ENCODE data around the gene GABRR2. TPM values are rescaled to one million over a fixed set of nuclear protein-coding genes. Genes with fewer than 3 reads are reported as not detected.

Gene GABRR2
- polyA plus RNA-seq, 2 donors = 0.08 to 0.12 TPM

GRCh38 chr6:89330910-89331309, 15.8 kb upstream of the GABRR2 start:
- Histone ChIP-seq H3K36me3 (ENCODE audit: control insufficient read depth in 2 of 2, insufficient read depth in 2 of 2, low read length in 1 of 2) (peaks cover 3 to 7% of the 10 kb centered on the region in 2 donors), H3K4me1 (ENCODE audit: control insufficient read depth in 2 of 2, insufficient read depth in 2 of 2, low read length in 1 of 2) (no peaks in the 10 kb centered on the region), H3K4me3 (ENCODE audit: low read depth in 1 of 2, low read length in 2 of 2) (no peak overlapping the region), H3K9me3 (ENCODE audit: control insufficient read depth in 2 of 2, insufficient read depth in 1 of 2, low read depth in 1 of 2, low read length in 1 of 2) (no peaks in the 10 kb centered on the region), H3K27ac (ENCODE audit: low read depth in 2 of 2, low read length in 1 of 2) (no peak overlapping the region), H3K27me3 (ENCODE audit: control insufficient read depth in 1 of 2, insufficient read depth in 2 of 2, low read length in 2 of 2) (no peaks in the 10 kb centered on the region)
- WGBS, 2 donors = 88 to 100% methylated on average over 1 of the region's 1 CpG

- 94% methylated on average over 1 of the region's 1 CpG for WGBS, 2 donors
- peaks cover 3 to 7% of the 10 kb centered on the region in 2 donors for H3K36me3 ChIP-seq (ENCODE audit: control insufficient read depth in 2 of 2, insufficient read depth in 2 of 2, low read length in 1 of 2)
- H3K27ac ChIP-seq (ENCODE audit: low read depth in 2 of 2, low read length in 1 of 2) = no peak overlapping the region
- no peaks in the 10 kb centered on the region for H3K27me3 ChIP-seq (ENCODE audit: control insufficient read depth in 1 of 2, insufficient read depth in 2 of 2, low read length in 2 of 2)
- no peak overlapping the region for H3K4me3 ChIP-seq (ENCODE audit: low read depth in 1 of 2, low read length in 2 of 2)
- H3K9me3 ChIP-seq (ENCODE audit: control insufficient read depth in 2 of 2, insufficient read depth in 1 of 2, low read depth in 1 of 2, low read length in 1 of 2) = no peaks in the 10 kb centered on the region
- no peaks in the 10 kb centered on the region for H3K4me1 ChIP-seq (ENCODE audit: control insufficient read depth in 2 of 2, insufficient read depth in 2 of 2, low read length in 1 of 2)
Observed at GRCh38 chr6:89328976-89329375, 13.9 kb upstream of the GABRR2 start.

- 82 to 88% methylated on average over 3 of the region's 3 CpGs for WGBS, 2 donors
- H3K36me3 ChIP-seq (ENCODE audit: control insufficient read depth in 2 of 2, insufficient read depth in 2 of 2, low read length in 1 of 2) = peaks cover 0 to 5% of the 10 kb centered on the region in 2 donors
Observed at GRCh38 chr6:89324304-89324703, 9.2 kb upstream of the GABRR2 start.

GRCh38 chr6:89323511-89323971, 8.4 kb upstream of the GABRR2 start:
- no peak overlapping the region for H3K4me3 ChIP-seq (ENCODE audit: low read depth in 1 of 2, low read length in 2 of 2)
- no peaks in the 10 kb centered on the region for H3K4me1 ChIP-seq (ENCODE audit: control insufficient read depth in 2 of 2, insufficient read depth in 2 of 2, low read length in 1 of 2)
- no peaks in the 10 kb centered on the region for H3K27me3 ChIP-seq (ENCODE audit: control insufficient read depth in 1 of 2, insufficient read depth in 2 of 2, low read length in 2 of 2)
- WGBS, 2 donors = 63 to 67% methylated on average over 3 of the region's 3 CpGs
- no peaks in the 10 kb centered on the region for H3K9me3 ChIP-seq (ENCODE audit: control insufficient read depth in 2 of 2, insufficient read depth in 1 of 2, low read depth in 1 of 2, low read length in 1 of 2)
- peak overlapping the region in 1 of 2 donors; percentile 26 for H3K27ac ChIP-seq (ENCODE audit: low read depth in 2 of 2, low read length in 1 of 2)
- peaks cover 0 to 5% of the 10 kb centered on the region in 2 donors for H3K36me3 ChIP-seq (ENCODE audit: control insufficient read depth in 2 of 2, insufficient read depth in 2 of 2, low read length in 1 of 2)

More at GRCh38 chr6:89324304-89324703, 9.2 kb upstream of the GABRR2 start:
- Histone ChIP-seq H3K4me1 (ENCODE audit: control insufficient read depth in 2 of 2, insufficient read depth in 2 of 2, low read length in 1 of 2) (no peaks in the 10 kb centered on the region), H3K27ac (ENCODE audit: low read depth in 2 of 2, low read length in 1 of 2) (no peak overlapping the region), H3K9me3 (ENCODE audit: control insufficient read depth in 2 of 2, insufficient read depth in 1 of 2, low read depth in 1 of 2, low read length in 1 of 2) (no peaks in the 10 kb centered on the region), H3K4me3 (ENCODE audit: low read depth in 1 of 2, low read length in 2 of 2) (no peak overlapping the region), H3K27me3 (ENCODE audit: control insufficient read depth in 1 of 2, insufficient read depth in 2 of 2, low read length in 2 of 2) (no peaks in the 10 kb centered on the region)

- Histone ChIP-seq H3K27ac (ENCODE audit: low read depth in 2 of 2, low read length in 1 of 2) (no peak overlapping the region), H3K36me3 (ENCODE audit: control insufficient read depth in 2 of 2, insufficient read depth in 2 of 2, low read length in 1 of 2) (no peaks in the 10 kb centered on the region)
- 80 to 87% methylated on average over 9 of the region's 9 CpGs for WGBS, 2 donors
Observed at GRCh38 chr6:89321131-89321970, 6.3 kb upstream of the GABRR2 start.

GRCh38 chr6:89320012-89320559, 5.0 kb upstream of the GABRR2 start:
- Histone ChIP-seq H3K9me3 (ENCODE audit: control insufficient read depth in 2 of 2, insufficient read depth in 1 of 2, low read depth in 1 of 2, low read length in 1 of 2) (no peaks in the 10 kb centered on the region), H3K27me3 (ENCODE audit: control insufficient read depth in 1 of 2, insufficient read depth in 2 of 2, low read length in 2 of 2) (no peaks in the 10 kb centered on the region), H3K4me1 (ENCODE audit: control insufficient read depth in 2 of 2, insufficient read depth in 2 of 2, low read length in 1 of 2) (no peaks in the 10 kb centered on the region), H3K36me3 (ENCODE audit: control insufficient read depth in 2 of 2, insufficient read depth in 2 of 2, low read length in 1 of 2) (no peaks in the 10 kb centered on the region), H3K27ac (ENCODE audit: low read depth in 2 of 2, low read length in 1 of 2) (no peak overlapping the region), H3K4me3 (ENCODE audit: low read depth in 1 of 2, low read length in 2 of 2) (no peak overlapping the region)
- WGBS, 2 donors = 95 to 96% methylated on average over 6 of the region's 6 CpGs

More at GRCh38 chr6:89321131-89321970, 6.3 kb upstream of the GABRR2 start:
- Histone ChIP-seq H3K4me1 (ENCODE audit: control insufficient read depth in 2 of 2, insufficient read depth in 2 of 2, low read length in 1 of 2) (no peaks in the 10 kb centered on the region), H3K27me3 (ENCODE audit: control insufficient read depth in 1 of 2, insufficient read depth in 2 of 2, low read length in 2 of 2) (no peaks in the 10 kb centered on the region), H3K4me3 (ENCODE audit: low read depth in 1 of 2, low read length in 2 of 2) (no peak overlapping the region), H3K9me3 (ENCODE audit: control insufficient read depth in 2 of 2, insufficient read depth in 1 of 2, low read depth in 1 of 2, low read length in 1 of 2) (no peaks in the 10 kb centered on the region)

GRCh38 chr6:89317067-89317466, 2.0 kb upstream of the GABRR2 start:
- no peaks in the 10 kb centered on the region for H3K27me3 ChIP-seq (ENCODE audit: control insufficient read depth in 1 of 2, insufficient read depth in 2 of 2, low read length in 2 of 2)
- H3K27ac ChIP-seq (ENCODE audit: low read depth in 2 of 2, low read length in 1 of 2) = no peak overlapping the region
- no peaks in the 10 kb centered on the region for H3K9me3 ChIP-seq (ENCODE audit: control insufficient read depth in 2 of 2, insufficient read depth in 1 of 2, low read depth in 1 of 2, low read length in 1 of 2)
- peaks cover 0 to 3% of the 10 kb centered on the region in 2 donors for H3K36me3 ChIP-seq (ENCODE audit: control insufficient read depth in 2 of 2, insufficient read depth in 2 of 2, low read length in 1 of 2)
- peaks cover 0 to 5% of the 10 kb centered on the region in 2 donors for H3K4me1 ChIP-seq (ENCODE audit: control insufficient read depth in 2 of 2, insufficient read depth in 2 of 2, low read length in 1 of 2)
- H3K4me3 ChIP-seq (ENCODE audit: low read depth in 1 of 2, low read length in 2 of 2) = no peak overlapping the region

- Histone ChIP-seq H3K9me3 (ENCODE audit: control insufficient read depth in 2 of 2, insufficient read depth in 1 of 2, low read depth in 1 of 2, low read length in 1 of 2) (no peaks in the 10 kb centered on the region), H3K4me1 (ENCODE audit: control insufficient read depth in 2 of 2, insufficient read depth in 2 of 2, low read length in 1 of 2) (peaks cover 4 to 8% of the 10 kb centered on the region in 2 donors), H3K27ac (ENCODE audit: low read depth in 2 of 2, low read length in 1 of 2) (no peak overlapping the region), H3K27me3 (ENCODE audit: control insufficient read depth in 1 of 2, insufficient read depth in 2 of 2, low read length in 2 of 2) (no peaks in the 10 kb centered on the region), H3K4me3 (ENCODE audit: low read depth in 1 of 2, low read length in 2 of 2) (no peak overlapping the region), H3K36me3 (ENCODE audit: control insufficient read depth in 2 of 2, insufficient read depth in 2 of 2, low read length in 1 of 2) (peaks cover 0 to 3% of the 10 kb centered on the region in 2 donors)
- 90 to 95% methylated on average over 7 of the region's 7 CpGs for WGBS, 2 donors
Observed at GRCh38 chr6:89314692-89315091, 407 bp downstream of the GABRR2 start.

- H3K4me1 ChIP-seq (ENCODE audit: control insufficient read depth in 2 of 2, insufficient read depth in 2 of 2, low read length in 1 of 2) = peaks cover 4 to 8% of the 10 kb centered on the region in 2 donors
- peaks cover 0 to 3% of the 10 kb centered on the region in 2 donors for H3K36me3 ChIP-seq (ENCODE audit: control insufficient read depth in 2 of 2, insufficient read depth in 2 of 2, low read length in 1 of 2)
- 16 to 23% methylated on average over 1 of the region's 1 CpG for WGBS, 2 donors
- H3K27ac ChIP-seq (ENCODE audit: low read depth in 2 of 2, low read length in 1 of 2) = peak overlapping the region in 1 of 2 donors; percentile 14
- no peaks in the 10 kb centered on the region for H3K27me3 ChIP-seq (ENCODE audit: control insufficient read depth in 1 of 2, insufficient read depth in 2 of 2, low read length in 2 of 2)
- H3K4me3 ChIP-seq (ENCODE audit: low read depth in 1 of 2, low read length in 2 of 2) = no peak overlapping the region
- no peaks in the 10 kb centered on the region for H3K9me3 ChIP-seq (ENCODE audit: control insufficient read depth in 2 of 2, insufficient read depth in 1 of 2, low read depth in 1 of 2, low read length in 1 of 2)
Observed at GRCh38 chr6:89313006-89313405, 2.1 kb downstream of the GABRR2 start.
